ENCODE data around the gene PI16. TPM values are rescaled to one million over a fixed set of nuclear protein-coding genes. Genes with fewer than 3 reads are reported as not detected.

PI16 gene
- total and polyA plus RNA-seq, 2 of the 13 experiments (the other 11 are each of a cell fraction or from before 2014, with no cell fraction given), result not detected

- ChIA-PET POLR2A (interaction anchor here (1.1 kb wide), 1 partner anchor 15 kb away, joined by 3 read pairs; the partner anchor contains the start of gene MTCH1), CTCF (ENCODE audit: low intra/inter-chr PET ratio, low total read pairs) (no interaction called here)
- DNase-seq (ENCODE audit: low spot score) (no peak), ATAC-seq (no peak), FAIRE-seq (no peak)
- peaks cover 68 to 89% of the 10 kb centered on the region in 2 experiments for H3K36me3 ChIP-seq (replicated peaks in 1 of 2; ENCODE audit: control insufficient read depth in 1 of 2, insufficient read depth in 2 of 2, low read length in 2 of 2)
- intact Hi-C loops (cut with micrococcal nuclease; ENCODE audit: unreplicated experiment), result no loop called here
- H3K27me3 ChIP-seq (ENCODE audit: control insufficient read depth in 1 of 2, insufficient read depth in 2 of 2, low read length in 2 of 2), result no peaks in the 10 kb centered on the region
- no peak overlapping the region for H3K4me3 ChIP-seq (replicated peaks in 1 of 3; ENCODE audit: insufficient read depth in 1 of 3, low read depth in 2 of 3, low read length in 3 of 3)
- WGBS (ENCODE audit: low lambda C conversion rate), result 89% methylated on average over 14 of the region's 17 CpGs
- H3K9ac ChIP-seq (ENCODE audit: insufficient read depth, low read depth, low read length), result no peak overlapping the region
- no peaks in the 10 kb centered on the region for H3K4me1 ChIP-seq (ENCODE audit: insufficient read depth, low read length)
- H2AFZ ChIP-seq (ENCODE audit: low read length), result no peak overlapping the region
- H3K4me2 ChIP-seq (ENCODE audit: low read depth, low read length), result no peak overlapping the region
- in situ Hi-C loops (cut with HindIII; ENCODE audit: extremely low pct_ligation_motif_present, low pct_unique_long_range_greater_than_20kb), result no loop called here
- no peak overlapping the region for H3K27ac ChIP-seq (ENCODE audit: extremely low read length, insufficient read depth, low read length)
- no peaks in the 10 kb centered on the region for H4K20me1 ChIP-seq (ENCODE audit: insufficient read depth, low read length)
- BruUV-seq (replicated peaks), result no TSS peak
- H3K79me2 ChIP-seq (ENCODE audit: insufficient read depth, low read length), result no peaks in the 10 kb centered on the region
- TF ChIP-seq NKX3-1 (CRISPR knock-in tag; IDR thresholded peaks at IDR 0.05) (no peak), AFF4 (CRISPR knock-in tag; IDR thresholded peaks at IDR 0.05) (no peak), SCMH1 (CRISPR knock-in tag; IDR thresholded peaks at IDR 0.05; ENCODE audit: borderline replicate concordance) (no peak), DNMT3B (CRISPR knock-in tag; conservative IDR thresholded peaks at IDR 0.05) (no peak), MEF2D (CRISPR knock-in tag; IDR thresholded peaks at IDR 0.05) (no peak), HNRNPK (IDR thresholded peaks at IDR 0.05; ENCODE audit: low read depth, low read length, poor library complexity, severe bottlenecking) (no peak), FOSL2 (CRISPR knock-in tag; IDR thresholded peaks at IDR 0.05) (no peak), ZNF451 (CRISPR knock-in tag; IDR thresholded peaks at IDR 0.05) (no peak)
- no peaks in the 10 kb centered on the region for H3K9me3 ChIP-seq (ENCODE audit: low read length)
These were observed 16.6 kb downstream of the PI16 start for GRCh38 chr6:36970892-36971842.

Data from HepG2 (cell line).